CD4-positive, alpha-beta T cell (primary cell): ENCODE measurements around the gene FAM13C. TPM values are rescaled to one million over a fixed set of nuclear protein-coding genes. Genes with fewer than 3 reads are reported as not detected.

Source experiments
- ATAC-seq: fragments of 200-7000 bp; cut with Tn5 transposase; one replicate; pipeline ENCODE4 v1.10.0; 2022; ENCODE audit warnings: mild to moderate bottlenecking; ENCODE audit not compliant: poor library complexity
- CTCF ChIA-PET: fragments of 350-600 bp; sonication (Branson Sonifier 250); formaldehyde crosslinking; loops from one replicate; lab custom pipeline; 2021; ENCODE audit warnings: antibody characterized with exemption, inconsistent platforms; lab: Charles Lee
- POLR2A ChIA-PET: fragments of 350-600 bp; sonication (Branson Sonifier 250); formaldehyde crosslinking; loops from one replicate; lab custom pipeline; 2021; ENCODE audit warnings: antibody characterized with exemption, inconsistent platforms; lab: Charles Lee
- DNase-seq, 14 experiments: peaks; one replicate each; pipeline ENCODE4 v3.0.0-alpha.2; 2013 to 2020; ENCODE audit warnings: mixed read lengths in 2 of 14
- H3K27ac ChIP-seq, 2 donors: one replicate each; pipeline versions ENCODE4 v1.5.1 to v1.7.0; 2013; ENCODE audit warnings: low read length in 2 of 2, low read depth in 1 of 2, mild to moderate bottlenecking in 1 of 2
- H3K27me3 ChIP-seq, 2 experiments: 1 replicate in 1 of 2; 2 replicates in 1 of 2; pipeline versions ENCODE4 v1.6.1 to v1.7.0; 2013; ENCODE audit warnings: low read length in 2 of 2, control low read depth in 1 of 2, mild to moderate bottlenecking in 1 of 2, moderate library complexity in 1 of 2; ENCODE audit not compliant: insufficient read depth in 2 of 2, control insufficient read depth in 1 of 2
- H3K36me3 ChIP-seq: one replicate; pipeline ENCODE4 v1.6.1; 2013; ENCODE audit warnings: low read length, control low read depth; ENCODE audit not compliant: insufficient read depth
- H3K4me1 ChIP-seq: one replicate; pipeline ENCODE4 v1.6.1; 2013; ENCODE audit warnings: low read length, control low read depth; ENCODE audit not compliant: insufficient read depth
- H3K4me3 ChIP-seq: one replicate; pipeline ENCODE4 v1.5.1; 2013; ENCODE audit warnings: mild to moderate bottlenecking, low read length, moderate library complexity
- H3K9me3 ChIP-seq, 2 experiments: 1 replicate in 1 of 2; 2 replicates in 1 of 2; pipeline versions ENCODE4 v1.6.1 to v1.7.0; 2013; ENCODE audit warnings: low read length in 2 of 2, mild to moderate bottlenecking in 2 of 2, control low read depth in 1 of 2, moderate library complexity in 1 of 2; ENCODE audit not compliant: control insufficient read depth in 1 of 2, insufficient read depth in 1 of 2
- H3K27ac Mint-ChIP-seq: one replicate; pipeline ENCODE4 v1.8.0; 2020; ENCODE audit warnings: mixed read lengths
- H3K27me3 Mint-ChIP-seq: one replicate; pipeline ENCODE4 v1.8.0; 2021; ENCODE audit warnings: mixed read lengths
- H3K36me3 Mint-ChIP-seq: one replicate; pipeline ENCODE4 v1.8.0; 2021; ENCODE audit warnings: low read depth, mixed read lengths
- H3K4me1 Mint-ChIP-seq: one replicate; pipeline ENCODE4 v1.8.0; 2021; ENCODE audit warnings: low read depth, mixed read lengths
- H3K4me3 Mint-ChIP-seq: one replicate; pipeline ENCODE4 v1.8.0; 2020; ENCODE audit warnings: mild to moderate bottlenecking, mixed read lengths
- H3K9me3 Mint-ChIP-seq: one replicate; pipeline ENCODE4 v1.8.0; 2020; ENCODE audit warnings: mixed read lengths
- CTCF ChIP-seq: fragments of 200-600 bp; IDR thresholded peaks from one replicate; pipeline ENCODE4 v1.8.0; 2022; ENCODE audit warnings: antibody characterized with exemption, mild to moderate bottlenecking
- intact Hi-C, 2 experiments: fragments of 100-400 bp; cut with DNase I in 1 of 2; cut with micrococcal nuclease in 1 of 2; formaldehyde crosslinking; loops; one replicate each; pipeline versions ENCODE4 v1.15.1 to v1.9.0; 2023 to 2025; cut with DNase I, micrococcal nuclease
- total RNA-seq, 174 experiments: library from RNA in 2 of 174; stranded (reverse) in 2 of 174; gene quantifications; one replicate each; pipeline ENCODE4 v1.2.3 and lab custom pipeline; 2021 to 2026

FAM13C gene
- total RNA-seq, 2 experiments from 2014 or later, result not detected

GRCh38 chr10:59257224-59257623 lies 105.1 kb downstream of the FAM13C start:
- no peak overlapping the region for H3K4me3 Mint-ChIP-seq
- Histone ChIP-seq H3K9me3 (no peaks in the 10 kb centered on the region), H3K4me1 (no peaks in the 10 kb centered on the region), H3K27ac (no peak overlapping the region), H3K4me3 (no peak overlapping the region), H3K36me3 (no peaks in the 10 kb centered on the region), H3K27me3 (no peaks in the 10 kb centered on the region)
- ChIA-PET POLR2A (no interaction called here), CTCF (no interaction called here)
- intact Hi-C loops, result no loop called here
- H3K27me3 Mint-ChIP-seq, result no peaks in the 10 kb centered on the region
- TF ChIP-seq CTCF, result no peak
- DNase-seq (no peak), ATAC-seq (no peak)
- peaks cover 4% of the 10 kb centered on the region for H3K9me3 Mint-ChIP-seq
- no peaks in the 10 kb centered on the region for H3K36me3 Mint-ChIP-seq
- H3K4me1 Mint-ChIP-seq, result no peaks in the 10 kb centered on the region
- no peak overlapping the region for H3K27ac Mint-ChIP-seq

GRCh38 chr10:59255463-59255862 lies 106.9 kb downstream of the FAM13C start:
- Mint-ChIP-seq H3K36me3 (no peaks in the 10 kb centered on the region), H3K27me3 (no peaks in the 10 kb centered on the region), H3K4me1 (no peaks in the 10 kb centered on the region), H3K27ac (no peak overlapping the region), H3K4me3 (no peak overlapping the region), H3K9me3 (peaks cover 4% of the 10 kb centered on the region)
- no peak overlapping the region for H3K27ac ChIP-seq
- H3K4me1 ChIP-seq, result no peaks in the 10 kb centered on the region
- ChIA-PET POLR2A (no interaction called here), CTCF (interaction anchor here (0.5 kb wide), 1 partner anchor 570 kb away, joined by 3 read pairs; no protein-coding TSS in a partner anchor)
- H3K36me3 ChIP-seq, result no peaks in the 10 kb centered on the region
- H3K9me3 ChIP-seq, result no peaks in the 10 kb centered on the region
- H3K4me3 ChIP-seq, result no peak overlapping the region
- DNase-seq (no peak), ATAC-seq (no peak)
- intact Hi-C loops, result no loop called here
- H3K27me3 ChIP-seq, result no peaks in the 10 kb centered on the region
- no peak for TF ChIP-seq CTCF

GRCh38 chr10:59252491-59252890 lies 109.9 kb downstream of the FAM13C start:
- Histone ChIP-seq H3K9me3 (peaks cover 0 to 4% of the 10 kb centered on the region in 2 experiments), H3K36me3 (no peaks in the 10 kb centered on the region), H3K27ac (no peak overlapping the region), H3K4me1 (no peaks in the 10 kb centered on the region), H3K4me3 (no peak overlapping the region), H3K27me3 (no peaks in the 10 kb centered on the region)
- peaks cover 3% of the 10 kb centered on the region for H3K9me3 Mint-ChIP-seq
- no peaks in the 10 kb centered on the region for H3K36me3 Mint-ChIP-seq
- no peak for TF ChIP-seq CTCF
- ChIA-PET POLR2A (no interaction called here), CTCF (no interaction called here)
- no peak overlapping the region for H3K27ac Mint-ChIP-seq
- H3K4me3 Mint-ChIP-seq, result no peak overlapping the region
- no peak for ATAC-seq
- intact Hi-C loops, result no loop called here
- DNase-seq, result no peak
- no peaks in the 10 kb centered on the region for H3K4me1 Mint-ChIP-seq
- no peaks in the 10 kb centered on the region for H3K27me3 Mint-ChIP-seq
